ENCODE measurements around the gene MAP2K5. TPM values are rescaled to one million over a fixed set of nuclear protein-coding genes. Genes with fewer than 3 reads are reported as not detected.
"Not testable (repeated sequence)": the region's sequence is repeated elsewhere in the genome, so short reads cannot be mapped to it uniquely, and the experiment has no call there.

The MAP2K5 gene
- total and polyA plus RNA-seq, 7 donors: 9.8 to 24.0 (median 16.5) TPM

GRCh38 chr15:67652586-67652985 lies 110.1 kb downstream of the MAP2K5 start:
- no peak for TF ChIP-seq CTCF (IDR thresholded peaks at IDR 0.05)
- H3K4me1 ChIP-seq: no peaks in the 10 kb centered on the region
- ATAC-seq (no peak), DNase-seq (no peak)
- H3K4me3 ChIP-seq: no peak overlapping the region
- intact Hi-C loops (cut with DNase I): no loop called here
- H3K9me3 ChIP-seq: peaks cover 3% of the 10 kb centered on the region
- peaks cover 3% of the 10 kb centered on the region in 2 donors for H3K36me3 ChIP-seq (ENCODE audit: insufficient read depth in 1 of 2, low read depth in 1 of 2)
- H3K27me3 ChIP-seq (ENCODE audit: insufficient read depth in 3 of 3, low read length in 2 of 3): no peaks in the 10 kb centered on the region
- no peak overlapping the region for H3K27ac ChIP-seq
- 93 to 95% (median 94%) methylated on average over 2 of the region's 2 CpGs for WGBS, 3 donors

DNA sequence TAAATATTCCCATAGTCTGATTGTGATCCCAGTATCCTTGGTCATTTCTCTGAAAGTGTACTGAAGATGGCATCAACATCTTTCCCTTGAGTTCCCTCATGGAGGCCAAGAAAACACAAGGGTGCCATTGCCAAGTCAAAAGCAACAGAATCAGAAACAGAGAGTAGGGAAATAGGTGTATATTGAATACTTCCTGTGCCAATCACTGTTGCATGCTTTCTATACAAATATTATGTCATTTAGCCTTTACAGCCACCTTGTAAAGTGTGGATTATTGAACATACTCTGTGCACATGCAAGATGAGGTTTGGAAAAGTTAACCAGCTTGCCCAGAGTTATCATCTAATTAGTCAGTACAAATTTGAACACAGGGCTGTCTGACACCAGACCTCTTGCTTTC lies 117.9 kb downstream of the MAP2K5 start:
- Histone ChIP-seq H3K36me3 (ENCODE audit: insufficient read depth in 1 of 2, low read depth in 1 of 2) (peaks cover 0 to 12% of the 10 kb centered on the region in 2 donors), H3K27ac (no peak overlapping the region)

DNA sequence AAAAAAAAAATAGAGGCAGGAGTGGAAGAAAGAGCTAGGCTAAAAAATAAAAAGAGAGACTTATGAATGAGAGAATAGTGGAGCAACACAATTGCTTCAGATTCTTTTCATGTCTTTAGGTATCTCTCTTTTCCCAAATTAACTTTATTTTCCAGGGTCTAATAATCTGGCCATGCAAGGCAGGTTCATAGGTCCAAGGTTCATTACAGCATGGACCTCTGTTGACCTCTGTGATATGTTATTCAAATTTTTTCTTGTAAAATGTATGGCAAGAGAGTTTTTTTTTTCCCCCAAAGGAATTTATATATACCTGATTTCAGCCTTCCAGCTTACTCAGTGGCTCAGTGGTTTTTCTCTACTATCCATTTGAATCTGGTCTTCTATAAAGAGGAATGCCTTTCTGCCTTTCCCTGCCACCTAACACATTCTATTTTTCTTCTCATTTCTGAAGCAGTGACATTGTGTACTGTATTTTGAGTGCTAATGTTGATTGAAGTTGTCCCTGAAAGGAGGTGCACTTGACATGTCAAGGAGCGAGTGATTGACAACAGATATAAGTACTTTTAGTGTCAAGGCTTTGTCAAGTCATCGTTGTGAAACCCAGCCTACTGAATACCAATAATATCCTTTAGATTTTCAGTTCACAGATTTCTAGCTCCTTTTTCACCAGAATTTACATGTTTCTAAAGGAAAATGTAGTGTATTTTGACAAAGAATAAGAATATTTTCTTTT lies 118.5 kb downstream of the MAP2K5 start:
- no peak for TF ChIP-seq CTCF (IDR thresholded peaks at IDR 0.05)
- peaks cover 0 to 12% of the 10 kb centered on the region in 2 donors for H3K36me3 ChIP-seq (ENCODE audit: insufficient read depth in 1 of 2, low read depth in 1 of 2)
- DNase-seq (no peak), ATAC-seq (no peak)
- no peak overlapping the region for H3K27ac ChIP-seq
- intact Hi-C loops (cut with DNase I): no loop called here
- no peaks in the 10 kb centered on the region for H3K27me3 ChIP-seq (ENCODE audit: insufficient read depth in 3 of 3, low read length in 2 of 3)
- H3K4me3 ChIP-seq: no peak overlapping the region
- no peaks in the 10 kb centered on the region for H3K4me1 ChIP-seq
- H3K9me3 ChIP-seq: no peaks in the 10 kb centered on the region
- WGBS, 3 donors: 88 to 95% (median 94%) methylated on average over 2 of the region's 2 CpGs

More for the DNA sequence above, 117.9 kb downstream of the MAP2K5 start:
- Histone ChIP-seq H3K4me1 (no peaks in the 10 kb centered on the region), H3K27me3 (ENCODE audit: insufficient read depth in 3 of 3, low read length in 2 of 3) (no peaks in the 10 kb centered on the region), H3K9me3 (no peaks in the 10 kb centered on the region), H3K4me3 (no peak overlapping the region)
- DNase-seq: no peak
- TF ChIP-seq CTCF (IDR thresholded peaks at IDR 0.05): no peak
- intact Hi-C loops (cut with DNase I): no loop called here
- no peak for ATAC-seq

DNA sequence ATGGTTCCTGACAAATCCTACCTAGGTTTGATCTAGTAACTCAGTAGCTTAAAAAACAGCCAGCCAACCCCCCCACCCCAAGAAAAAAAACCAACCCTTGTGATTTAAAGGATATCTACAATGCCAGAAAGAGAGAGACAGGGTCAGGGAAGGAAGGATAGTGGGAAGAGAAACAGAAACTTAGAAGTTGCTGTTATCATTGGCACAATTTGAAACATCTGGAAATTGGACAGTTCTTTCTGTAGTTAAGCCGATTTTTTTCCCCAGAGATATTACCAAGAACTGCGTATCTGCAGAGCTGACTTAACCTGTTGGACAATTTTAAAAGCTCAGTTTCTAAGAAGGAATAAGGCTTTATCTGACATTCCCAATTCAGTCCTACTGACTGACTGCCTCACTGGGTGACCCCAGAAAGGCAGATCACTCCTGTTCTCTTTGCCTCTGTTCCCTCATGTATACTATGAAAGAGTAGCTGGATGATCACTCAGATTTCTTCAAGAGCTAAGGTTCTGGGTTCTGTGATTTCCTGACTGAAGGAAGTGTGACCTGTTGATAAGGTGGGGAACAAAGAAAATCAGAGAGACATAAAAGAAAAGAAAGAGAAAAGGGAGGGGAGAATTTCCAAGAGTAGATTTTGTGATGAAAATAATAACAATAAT lies 128.3 kb downstream of the MAP2K5 start:
- 43 to 52% (median 51%) methylated on average over 2 of the region's 2 CpGs for WGBS, 3 donors
- H3K9me3 ChIP-seq: no peaks in the 10 kb centered on the region
- intact Hi-C loops (cut with DNase I): no loop called here
- no peak overlapping the region for H3K27ac ChIP-seq
- no peak for TF ChIP-seq CTCF (IDR thresholded peaks at IDR 0.05)
- no peak for ATAC-seq
- H3K36me3 ChIP-seq (ENCODE audit: insufficient read depth in 1 of 2, low read depth in 1 of 2): peaks cover 0 to 2% of the 10 kb centered on the region in 2 donors
- H3K4me1 ChIP-seq: no peaks in the 10 kb centered on the region
- DNase-seq: no peak
- H3K4me3 ChIP-seq: no peak overlapping the region
- H3K27me3 ChIP-seq (ENCODE audit: insufficient read depth in 3 of 3, low read length in 2 of 3): no peaks in the 10 kb centered on the region

DNA sequence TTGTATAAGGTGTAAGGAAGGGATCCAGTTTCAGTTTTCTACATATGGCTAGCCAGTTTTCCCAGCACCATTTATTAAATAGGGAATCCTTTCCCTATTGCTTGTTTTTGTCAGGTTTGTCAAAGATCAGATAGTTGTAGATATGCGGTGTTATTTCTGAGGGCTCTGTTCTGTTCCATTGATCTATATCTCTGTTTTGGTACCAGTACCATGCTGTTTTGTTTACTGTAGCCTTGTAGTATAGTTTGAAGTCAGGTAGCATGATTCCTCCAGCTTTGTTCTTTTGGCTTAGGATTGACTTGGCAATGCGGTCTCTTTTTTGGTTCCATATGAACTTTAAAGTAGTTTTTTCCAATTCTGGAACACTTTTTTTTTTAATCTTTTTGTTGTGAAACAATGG lies 130.3 kb downstream of the MAP2K5 start:
- intact Hi-C loops (cut with DNase I); H3K4me1 ChIP-seq; ATAC-seq: not testable (repeated sequence)

More for the DNA sequence above, 130.3 kb downstream of the MAP2K5 start:
- H3K9me3 ChIP-seq; H3K36me3 ChIP-seq (ENCODE audit: insufficient read depth in 1 of 2, low read depth in 1 of 2); H3K4me3 ChIP-seq; DNase-seq; H3K27ac ChIP-seq; H3K27me3 ChIP-seq (ENCODE audit: insufficient read depth in 3 of 3, low read length in 2 of 3): not testable (repeated sequence)
- 84 to 89% (median 89%) methylated on average over 1 of the region's 2 CpGs for WGBS, 3 donors

Measured in psoas muscle (tissue), 8 donors.